Measurements from ENCODE around the gene CIRBP. TPM values are rescaled to one million over a fixed set of nuclear protein-coding genes. Genes with fewer than 3 reads are reported as not detected.
A peak's percentile ranks its signal among the peaks of the same experiment; 100 is the strongest.

Gene CIRBP
- total RNA-seq, 1 experiment from 2014 or later, result 287 TPM

- TF ChIP-seq CTCF (conservative IDR thresholded peaks at IDR 0.05; ENCODE audit: low read depth, low read length) (peak; percentile 77), EZH2 (IDR thresholded peaks at IDR 0.05; ENCODE audit: borderline replicate concordance, low read depth, low read length, poor library complexity, severe bottlenecking) (no peak)
- Histone ChIP-seq H3K27ac (ENCODE audit: low read depth, low read length, poor library complexity, severe bottlenecking) (no peak overlapping the region), H3K9me3 (ENCODE audit: low read depth, low read length, poor library complexity, severe bottlenecking) (no peaks in the 10 kb centered on the region), H3K27me3 (replicated peaks; ENCODE audit: insufficient read depth, low read depth, low read length, poor library complexity) (no peaks in the 10 kb centered on the region), H3K4me1 (ENCODE audit: insufficient read depth, low read length, poor library complexity, severe bottlenecking) (peaks cover 9% of the 10 kb centered on the region), H3K36me3 (ENCODE audit: insufficient read depth, low read length, poor library complexity, severe bottlenecking) (no peaks in the 10 kb centered on the region), H3K4me3 (ENCODE audit: low read depth, low read length, poor library complexity, severe bottlenecking) (peak overlapping the region; percentile 31)
- DNase-seq (ENCODE audit: low spot score), result peak; percentile 61
- BruUV-seq (replicated peaks), result no TSS peak
- CTCF ChIA-PET, result interaction anchor here (0.7 to 1.0 kb wide), 2 partner anchors 36 to 68 kb away, joined by 3 read pairs; no protein-coding TSS in a partner anchor
- intact Hi-C loops (cut with micrococcal nuclease; ENCODE audit: unreplicated experiment), result no loop called here
- POLR2A ChIA-PET (ENCODE audit: low non-redundant PET), result no interaction called here
Measured at GRCh38 chr19:1315470-1316166, 46.5 kb downstream of the CIRBP start.

GRCh38 chr19:1316466-1316865, 47.3 kb downstream of the CIRBP start:
- Histone ChIP-seq H3K27ac (ENCODE audit: low read depth, low read length, poor library complexity, severe bottlenecking) (no peak overlapping the region), H3K27me3 (replicated peaks; ENCODE audit: insufficient read depth, low read depth, low read length, poor library complexity) (no peaks in the 10 kb centered on the region), H3K36me3 (ENCODE audit: insufficient read depth, low read length, poor library complexity, severe bottlenecking) (no peaks in the 10 kb centered on the region), H3K9me3 (ENCODE audit: low read depth, low read length, poor library complexity, severe bottlenecking) (no peaks in the 10 kb centered on the region), H3K4me3 (ENCODE audit: low read depth, low read length, poor library complexity, severe bottlenecking) (no peak overlapping the region), H3K4me1 (ENCODE audit: insufficient read depth, low read length, poor library complexity, severe bottlenecking) (peaks cover 9% of the 10 kb centered on the region)
- intact Hi-C loops (cut with micrococcal nuclease; ENCODE audit: unreplicated experiment), result no loop called here
- BruUV-seq (replicated peaks), result no TSS peak
- CTCF ChIA-PET, result interaction anchor here (0.6 kb wide), 2 partner anchors 21 to 72 kb away, joined by 3 to 4 read pairs; no protein-coding TSS in a partner anchor
- DNase-seq (ENCODE audit: low spot score), result no peak
- no peak for TF ChIP-seq CTCF (conservative IDR thresholded peaks at IDR 0.05; ENCODE audit: low read depth, low read length)
- POLR2A ChIA-PET (ENCODE audit: low non-redundant PET), result no interaction called here

GRCh38 chr19:1317274-1318003, 48.3 kb downstream of the CIRBP start:
- Histone ChIP-seq H3K36me3 (ENCODE audit: insufficient read depth, low read length, poor library complexity, severe bottlenecking) (no peaks in the 10 kb centered on the region), H3K4me3 (ENCODE audit: low read depth, low read length, poor library complexity, severe bottlenecking) (no peak overlapping the region), H3K4me1 (ENCODE audit: insufficient read depth, low read length, poor library complexity, severe bottlenecking) (peaks cover 9% of the 10 kb centered on the region), H3K27ac (ENCODE audit: low read depth, low read length, poor library complexity, severe bottlenecking) (no peak overlapping the region), H3K9me3 (ENCODE audit: low read depth, low read length, poor library complexity, severe bottlenecking) (no peaks in the 10 kb centered on the region), H3K27me3 (replicated peaks; ENCODE audit: insufficient read depth, low read depth, low read length, poor library complexity) (no peaks in the 10 kb centered on the region)
- no peak for TF ChIP-seq EZH2 (IDR thresholded peaks at IDR 0.05; ENCODE audit: borderline replicate concordance, low read depth, low read length, poor library complexity, severe bottlenecking)
- no peak for TF ChIP-seq CTCF (conservative IDR thresholded peaks at IDR 0.05; ENCODE audit: low read depth, low read length)
- ChIA-PET POLR2A (ENCODE audit: low non-redundant PET) (interaction anchor here (0.5 kb wide), 1 partner anchor 29 kb away, joined by 9 read pairs; no protein-coding TSS in a partner anchor), CTCF (interaction anchor here (0.6 kb wide), 2 partner anchors 22 to 73 kb away, joined by 3 to 4 read pairs; no protein-coding TSS in a partner anchor)
- peak; percentile 42 for DNase-seq (ENCODE audit: low spot score)
- BruUV-seq (replicated peaks), result no TSS peak
- intact Hi-C loops (cut with micrococcal nuclease; ENCODE audit: unreplicated experiment), result no loop called here

All from A673 (cell line).